ENCODE data around the gene MED27. TPM values are rescaled to one million over a fixed set of nuclear protein-coding genes. Genes with fewer than 3 reads are reported as not detected.

Gene MED27
- total and polyA plus RNA-seq, 12 donors: 8.0 to 20.7 (median 17.1) TPM

DNA sequence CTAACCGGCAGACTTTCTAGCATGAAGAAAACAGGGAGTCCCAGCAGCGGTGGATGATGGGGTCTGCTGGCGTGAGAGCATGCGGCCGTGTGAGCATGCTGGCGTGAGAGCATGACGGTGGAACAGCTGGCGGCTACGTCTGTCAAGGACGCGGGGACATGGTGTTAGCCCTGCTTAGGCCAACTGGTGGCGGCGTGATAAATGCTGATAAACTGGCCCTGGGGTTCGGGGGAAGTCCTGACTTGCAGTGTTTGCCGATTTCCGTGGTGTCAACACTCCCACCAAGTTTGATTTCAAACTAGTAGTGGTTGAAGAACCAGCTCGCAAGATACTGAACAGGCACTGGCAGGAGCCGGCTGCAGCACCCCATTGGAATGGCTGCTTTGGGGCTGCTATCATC lies 217.4 kb downstream of the MED27 start:
- H3K27me3 ChIP-seq: no peaks in the 10 kb centered on the region
- no peaks in the 10 kb centered on the region for H3K9me3 ChIP-seq
- DNase-seq (no peak), ATAC-seq (no peak)
- 78 to 88% methylated on average over 18 of the region's 18 CpGs for WGBS, 2 donors
- H3K4me3 ChIP-seq: no peak overlapping the region
- TF ChIP-seq, protein P1, sequence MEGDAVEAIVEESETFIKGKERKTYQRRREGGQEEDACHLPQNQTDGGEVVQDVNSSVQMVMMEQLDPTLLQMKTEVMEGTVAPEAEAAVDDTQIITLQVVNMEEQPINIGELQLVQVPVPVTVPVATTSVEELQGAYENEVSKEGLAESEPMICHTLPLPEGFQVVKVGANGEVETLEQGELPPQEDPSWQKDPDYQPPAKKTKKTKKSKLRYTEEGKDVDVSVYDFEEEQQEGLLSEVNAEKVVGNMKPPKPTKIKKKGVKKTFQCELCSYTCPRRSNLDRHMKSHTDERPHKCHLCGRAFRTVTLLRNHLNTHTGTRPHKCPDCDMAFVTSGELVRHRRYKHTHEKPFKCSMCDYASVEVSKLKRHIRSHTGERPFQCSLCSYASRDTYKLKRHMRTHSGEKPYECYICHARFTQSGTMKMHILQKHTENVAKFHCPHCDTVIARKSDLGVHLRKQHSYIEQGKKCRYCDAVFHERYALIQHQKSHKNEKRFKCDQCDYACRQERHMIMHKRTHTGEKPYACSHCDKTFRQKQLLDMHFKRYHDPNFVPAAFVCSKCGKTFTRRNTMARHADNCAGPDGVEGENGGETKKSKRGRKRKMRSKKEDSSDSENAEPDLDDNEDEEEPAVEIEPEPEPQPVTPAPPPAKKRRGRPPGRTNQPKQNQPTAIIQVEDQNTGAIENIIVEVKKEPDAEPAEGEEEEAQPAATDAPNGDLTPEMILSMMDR (IDR thresholded peaks at IDR 0.05): no peak
- H3K36me3 ChIP-seq: peaks cover 0 to 42% (median 13%) of the 10 kb centered on the region in 9 donors
- intact Hi-C loops (cut with DNase I): no loop called here
- H3K27ac ChIP-seq: no peak overlapping the region
- no peaks in the 10 kb centered on the region for H3K4me1 ChIP-seq

DNA sequence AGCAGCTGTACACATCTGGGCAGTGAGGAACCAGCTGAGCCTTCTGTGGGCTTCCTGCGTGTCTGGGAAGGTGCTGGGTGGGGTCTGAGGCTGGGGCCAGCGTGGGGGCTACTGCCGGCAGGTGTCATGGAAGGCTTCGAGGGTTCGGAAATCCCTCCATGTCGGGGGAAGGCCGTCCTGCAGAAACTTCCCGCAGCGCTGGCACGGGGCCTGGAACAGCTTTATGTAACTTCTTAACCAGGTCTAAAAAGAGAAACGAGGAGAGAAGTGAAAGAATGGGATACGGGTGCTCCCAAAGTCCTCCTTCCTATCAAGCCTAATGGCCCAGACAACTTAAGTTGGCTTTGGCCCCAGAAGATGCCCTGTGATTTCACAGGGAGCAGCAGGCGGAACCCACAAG lies 219.2 kb downstream of the MED27 start:
- TF ChIP-seq, protein P1 (IDR thresholded peaks at IDR 0.05): no peak
- no peak overlapping the region for H3K4me3 ChIP-seq
- DNase-seq (no peak), ATAC-seq (no peak)
- H3K27ac ChIP-seq: no peak overlapping the region
- WGBS, 2 donors: 88 to 92% methylated on average over 13 of the region's 13 CpGs
- H3K4me1 ChIP-seq: no peaks in the 10 kb centered on the region
- peaks cover 0 to 42% (median 13%) of the 10 kb centered on the region in 9 donors for H3K36me3 ChIP-seq
- no peaks in the 10 kb centered on the region for H3K9me3 ChIP-seq
- intact Hi-C loops (cut with DNase I): no loop called here
- no peaks in the 10 kb centered on the region for H3K27me3 ChIP-seq

DNA sequence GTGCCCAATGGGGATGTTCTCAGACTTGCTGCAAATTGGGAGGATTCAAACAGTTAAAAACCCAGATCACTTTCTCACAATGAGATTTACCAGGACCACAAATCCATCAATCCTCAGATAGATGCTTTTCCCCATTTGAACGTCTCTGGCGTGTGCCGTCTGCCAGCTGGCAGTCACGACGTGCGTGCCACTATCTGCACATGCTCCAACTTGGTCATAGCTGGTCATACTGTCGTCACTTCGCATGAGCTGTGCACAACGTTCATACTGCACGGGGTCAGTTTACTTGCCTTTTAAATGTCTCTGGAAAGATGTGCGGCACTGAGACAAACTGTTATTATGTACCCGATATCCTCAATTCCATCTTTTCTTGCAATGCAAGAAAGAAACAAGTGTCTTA lies 221.5 kb downstream of the MED27 start:
- no peaks in the 10 kb centered on the region for H3K27me3 ChIP-seq
- DNase-seq (no peak), ATAC-seq (no peak)
- H3K4me3 ChIP-seq: no peak overlapping the region
- WGBS, 2 donors: 76 to 77% methylated on average over 12 of the region's 12 CpGs
- no peak overlapping the region for H3K27ac ChIP-seq
- H3K4me1 ChIP-seq: peaks cover 0 to 10% (median 0%) of the 10 kb centered on the region in 9 donors
- TF ChIP-seq, protein P1 (IDR thresholded peaks at IDR 0.05): no peak
- H3K36me3 ChIP-seq: peaks cover 0 to 37% (median 13%) of the 10 kb centered on the region in 9 donors
- intact Hi-C loops (cut with DNase I): no loop called here
- no peaks in the 10 kb centered on the region for H3K9me3 ChIP-seq

DNA sequence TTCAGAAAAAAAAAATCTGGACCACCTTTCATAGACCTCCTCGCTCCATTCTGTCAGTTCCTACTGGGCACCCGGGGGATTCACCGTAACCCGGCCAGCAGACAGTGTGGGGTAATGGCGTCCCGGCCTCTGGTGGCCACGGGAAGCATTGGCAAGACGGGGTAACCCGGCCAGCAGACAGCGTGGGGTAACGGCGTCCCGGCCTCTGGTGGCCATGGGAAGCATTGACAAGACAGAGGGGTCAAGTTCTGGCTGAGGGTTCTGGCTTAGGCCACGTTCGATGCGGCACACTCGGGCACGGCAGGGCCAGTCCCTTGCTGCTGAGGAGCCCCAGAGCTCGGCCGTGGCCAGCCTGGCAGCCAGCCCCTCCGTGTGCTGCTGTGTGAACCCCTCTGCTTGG lies 223.6 kb downstream of the MED27 start:
- Histone ChIP-seq H3K27me3 (no peaks in the 10 kb centered on the region), H3K36me3 (peaks cover 0 to 18% (median 4%) of the 10 kb centered on the region in 9 donors), H3K4me1 (peaks cover 0 to 10% (median 0%) of the 10 kb centered on the region in 9 donors), H3K4me3 (no peak overlapping the region), H3K27ac (no peak overlapping the region), H3K9me3 (no peaks in the 10 kb centered on the region)
- 89 to 90% methylated on average over 21 of the region's 21 CpGs for WGBS, 2 donors
- TF ChIP-seq, protein P1 (IDR thresholded peaks at IDR 0.05): no peak
- ATAC-seq: no peak
- intact Hi-C loops (cut with DNase I): no loop called here
- no peak for DNase-seq

All from heart right ventricle (tissue), 16 donors.